Ishikawa (cell line): ENCODE results near the gene HOXA13.

Source experiments
- FOXM1 ChIP-seq: IDR thresholded peaks from 2 replicates; pipeline ENCODE4 v1.6.1; 2012; ENCODE audit warnings: low read depth, borderline replicate concordance
- REST ChIP-seq: IDR thresholded peaks from 2 replicates; pipeline ENCODE4 v1.6.1; 2012; ENCODE audit warnings: low read depth, mild to moderate bottlenecking
- TAF1 ChIP-seq: IDR thresholded peaks from 2 replicates; pipeline ENCODE4 v1.6.1; 2012; ENCODE audit warnings: low read depth, mild to moderate bottlenecking

GRCh38 chr7:27173511-27173955 is 26.4 kb downstream of the HOXA13 start:
- TF ChIP-seq REST: no peak
- no peak for TF ChIP-seq FOXM1
- TF ChIP-seq TAF1: peak; percentile 62; the same call in 1 of the 2 replicates
